ENCODE data around the gene CHMP6. TPM values are rescaled to one million over a fixed set of nuclear protein-coding genes. Genes with fewer than 3 reads are reported as not detected.

The CHMP6 gene
- total and polyA plus RNA-seq, 4 donors = 9.6 to 24.0 (median 16.7) TPM

DNA sequence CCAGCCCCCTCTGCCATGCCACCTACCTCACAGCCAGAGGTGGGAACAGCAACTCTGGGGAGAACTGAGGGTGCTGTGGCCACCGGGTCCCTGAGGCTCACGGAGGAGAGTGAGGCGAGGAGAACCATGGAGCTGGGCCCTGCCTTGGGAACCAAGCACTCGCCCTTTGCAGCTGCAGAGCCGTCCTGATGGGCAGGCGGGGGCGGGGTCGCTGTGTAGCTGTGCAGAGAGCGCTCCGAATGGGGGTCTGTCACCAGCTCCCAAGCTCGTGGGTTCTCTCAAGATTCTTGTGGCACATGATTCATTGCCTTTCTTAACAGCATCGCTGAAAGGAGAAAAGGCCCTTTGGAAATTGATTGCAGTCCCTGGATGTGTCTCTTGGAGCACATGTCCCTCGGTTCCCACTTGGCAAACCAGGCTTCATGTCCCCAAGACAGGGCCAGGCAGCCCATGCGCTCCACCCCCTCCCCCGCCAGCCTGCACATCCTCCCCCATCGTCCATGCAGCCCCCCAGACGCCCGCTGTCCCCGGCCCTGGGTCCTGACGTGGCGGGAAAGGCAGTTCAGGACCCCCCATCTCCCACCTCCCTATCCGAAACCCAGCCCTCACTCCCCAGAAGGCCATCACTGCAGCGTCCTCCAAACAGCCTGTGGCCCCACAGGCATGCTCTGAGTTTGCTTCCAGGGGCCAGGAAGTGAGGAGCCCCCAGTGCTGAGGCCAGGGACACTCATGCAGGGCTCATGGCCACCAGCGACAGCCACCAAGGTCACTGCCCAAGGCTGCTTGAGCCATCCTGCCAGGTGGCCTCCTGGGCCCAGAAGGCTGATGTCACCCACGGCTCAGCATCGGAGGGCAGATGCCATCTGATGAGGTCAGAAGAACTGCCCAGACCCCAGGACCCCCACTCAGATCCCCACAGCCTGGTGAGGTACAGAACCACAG is 20.6 kb upstream of the CHMP6 start:
- H3K9me3 ChIP-seq (ENCODE audit: control insufficient read depth in 4 of 4, low read length in 3 of 4) = no peaks in the 10 kb centered on the region
- peaks cover 0 to 4% (median 1%) of the 10 kb centered on the region in 4 donors for H3K4me1 ChIP-seq (ENCODE audit: control insufficient read depth in 4 of 4, insufficient read depth in 4 of 4, low read length in 3 of 4)
- no peak overlapping the region for H3K27ac ChIP-seq (ENCODE audit: low read depth in 1 of 2, low read length in 2 of 2)
- no peak overlapping the region for H3K9ac ChIP-seq (ENCODE audit: low read depth in 1 of 2, low read length in 2 of 2)
- no peaks in the 10 kb centered on the region for H3K27me3 ChIP-seq (ENCODE audit: control insufficient read depth in 4 of 4, insufficient read depth in 4 of 4, low read length in 3 of 4)
- H3K36me3 ChIP-seq (ENCODE audit: control insufficient read depth in 4 of 4, insufficient read depth in 3 of 4, low read depth in 1 of 4, low read length in 3 of 4) = no peaks in the 10 kb centered on the region
- no peak for DNase-seq (ENCODE audit: low spot score)
- no peak for TF ChIP-seq JUND (IDR thresholded peaks at IDR 0.05)
- TF ChIP-seq, protein P1, sequence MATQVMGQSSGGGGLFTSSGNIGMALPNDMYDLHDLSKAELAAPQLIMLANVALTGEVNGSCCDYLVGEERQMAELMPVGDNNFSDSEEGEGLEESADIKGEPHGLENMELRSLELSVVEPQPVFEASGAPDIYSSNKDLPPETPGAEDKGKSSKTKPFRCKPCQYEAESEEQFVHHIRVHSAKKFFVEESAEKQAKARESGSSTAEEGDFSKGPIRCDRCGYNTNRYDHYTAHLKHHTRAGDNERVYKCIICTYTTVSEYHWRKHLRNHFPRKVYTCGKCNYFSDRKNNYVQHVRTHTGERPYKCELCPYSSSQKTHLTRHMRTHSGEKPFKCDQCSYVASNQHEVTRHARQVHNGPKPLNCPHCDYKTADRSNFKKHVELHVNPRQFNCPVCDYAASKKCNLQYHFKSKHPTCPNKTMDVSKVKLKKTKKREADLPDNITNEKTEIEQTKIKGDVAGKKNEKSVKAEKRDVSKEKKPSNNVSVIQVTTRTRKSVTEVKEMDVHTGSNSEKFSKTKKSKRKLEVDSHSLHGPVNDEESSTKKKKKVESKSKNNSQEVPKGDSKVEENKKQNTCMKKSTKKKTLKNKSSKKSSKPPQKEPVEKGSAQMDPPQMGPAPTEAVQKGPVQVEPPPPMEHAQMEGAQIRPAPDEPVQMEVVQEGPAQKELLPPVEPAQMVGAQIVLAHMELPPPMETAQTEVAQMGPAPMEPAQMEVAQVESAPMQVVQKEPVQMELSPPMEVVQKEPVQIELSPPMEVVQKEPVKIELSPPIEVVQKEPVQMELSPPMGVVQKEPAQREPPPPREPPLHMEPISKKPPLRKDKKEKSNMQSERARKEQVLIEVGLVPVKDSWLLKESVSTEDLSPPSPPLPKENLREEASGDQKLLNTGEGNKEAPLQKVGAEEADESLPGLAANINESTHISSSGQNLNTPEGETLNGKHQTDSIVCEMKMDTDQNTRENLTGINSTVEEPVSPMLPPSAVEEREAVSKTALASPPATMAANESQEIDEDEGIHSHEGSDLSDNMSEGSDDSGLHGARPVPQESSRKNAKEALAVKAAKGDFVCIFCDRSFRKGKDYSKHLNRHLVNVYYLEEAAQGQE (IDR thresholded peaks at IDR 0.05) = no peak
- TF ChIP-seq RAD21 (IDR thresholded peaks at IDR 0.05) = no peak
- TF ChIP-seq EGR1 (IDR thresholded peaks at IDR 0.05; ENCODE audit: low read depth in 2 of 2) = no peak
- TF ChIP-seq, protein P2, sequence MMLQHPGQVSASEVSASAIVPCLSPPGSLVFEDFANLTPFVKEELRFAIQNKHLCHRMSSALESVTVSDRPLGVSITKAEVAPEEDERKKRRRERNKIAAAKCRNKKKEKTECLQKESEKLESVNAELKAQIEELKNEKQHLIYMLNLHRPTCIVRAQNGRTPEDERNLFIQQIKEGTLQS (IDR thresholded peaks at IDR 0.05) = no peak
- no peak for TF ChIP-seq HNF4A (conservative IDR thresholded peaks at IDR 0.05)
- TF ChIP-seq, protein P3, sequence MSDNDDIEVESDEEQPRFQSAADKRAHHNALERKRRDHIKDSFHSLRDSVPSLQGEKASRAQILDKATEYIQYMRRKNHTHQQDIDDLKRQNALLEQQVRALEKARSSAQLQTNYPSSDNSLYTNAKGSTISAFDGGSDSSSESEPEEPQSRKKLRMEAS (IDR thresholded peaks at IDR 0.05) = no peak
- TF ChIP-seq, protein P4, sequence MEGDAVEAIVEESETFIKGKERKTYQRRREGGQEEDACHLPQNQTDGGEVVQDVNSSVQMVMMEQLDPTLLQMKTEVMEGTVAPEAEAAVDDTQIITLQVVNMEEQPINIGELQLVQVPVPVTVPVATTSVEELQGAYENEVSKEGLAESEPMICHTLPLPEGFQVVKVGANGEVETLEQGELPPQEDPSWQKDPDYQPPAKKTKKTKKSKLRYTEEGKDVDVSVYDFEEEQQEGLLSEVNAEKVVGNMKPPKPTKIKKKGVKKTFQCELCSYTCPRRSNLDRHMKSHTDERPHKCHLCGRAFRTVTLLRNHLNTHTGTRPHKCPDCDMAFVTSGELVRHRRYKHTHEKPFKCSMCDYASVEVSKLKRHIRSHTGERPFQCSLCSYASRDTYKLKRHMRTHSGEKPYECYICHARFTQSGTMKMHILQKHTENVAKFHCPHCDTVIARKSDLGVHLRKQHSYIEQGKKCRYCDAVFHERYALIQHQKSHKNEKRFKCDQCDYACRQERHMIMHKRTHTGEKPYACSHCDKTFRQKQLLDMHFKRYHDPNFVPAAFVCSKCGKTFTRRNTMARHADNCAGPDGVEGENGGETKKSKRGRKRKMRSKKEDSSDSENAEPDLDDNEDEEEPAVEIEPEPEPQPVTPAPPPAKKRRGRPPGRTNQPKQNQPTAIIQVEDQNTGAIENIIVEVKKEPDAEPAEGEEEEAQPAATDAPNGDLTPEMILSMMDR (IDR thresholded peaks at IDR 0.05; ENCODE audit: low read depth, low read length, missing input control) = no peak
- H3K4me3 ChIP-seq (ENCODE audit: low read depth in 1 of 3, low read length in 3 of 3) = no peak overlapping the region
- WGBS = 59% methylated on average over 26 of the region's 26 CpGs

DNA sequence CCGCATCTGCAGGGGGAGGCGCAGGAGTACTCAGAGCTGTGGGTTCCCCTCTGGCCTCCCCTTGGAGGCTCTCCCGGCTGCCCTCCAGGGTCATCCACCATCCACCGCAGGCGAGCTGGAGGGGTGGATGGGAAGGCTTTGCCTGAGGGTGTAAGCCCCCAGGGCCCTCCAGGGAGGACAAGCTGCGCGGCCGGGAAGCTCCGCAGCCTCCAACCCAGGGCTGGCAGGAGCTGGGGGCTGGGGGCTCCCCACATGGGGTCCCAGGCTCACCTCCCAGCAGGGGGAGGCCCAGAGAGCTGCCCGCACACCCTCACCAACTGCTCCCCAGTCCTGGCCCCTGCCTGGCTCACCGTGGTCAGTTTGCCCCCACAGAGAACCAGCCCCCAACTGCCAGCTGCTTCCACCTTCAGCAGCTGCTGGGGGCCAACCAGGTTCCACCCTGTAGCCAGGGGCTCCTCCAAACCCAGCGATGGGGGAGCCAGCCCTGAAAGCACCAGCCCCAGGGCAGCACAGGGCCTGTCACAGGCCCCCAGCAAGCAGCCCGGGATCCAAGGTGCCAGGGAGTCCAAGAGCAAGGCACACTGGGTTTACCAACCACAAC is 19.8 kb upstream of the CHMP6 start:
- no peak overlapping the region for H3K9ac ChIP-seq (ENCODE audit: low read depth in 1 of 2, low read length in 2 of 2)
- 82% methylated on average over 13 of the region's 13 CpGs for WGBS
- H3K4me3 ChIP-seq (ENCODE audit: low read depth in 1 of 3, low read length in 3 of 3) = no peak overlapping the region
- H3K36me3 ChIP-seq (ENCODE audit: control insufficient read depth in 4 of 4, insufficient read depth in 3 of 4, low read depth in 1 of 4, low read length in 3 of 4) = no peaks in the 10 kb centered on the region
- no peak for DNase-seq (ENCODE audit: low spot score)
- H3K4me1 ChIP-seq (ENCODE audit: control insufficient read depth in 4 of 4, insufficient read depth in 4 of 4, low read length in 3 of 4) = peaks cover 0 to 4% (median 1%) of the 10 kb centered on the region in 4 donors
- no peak overlapping the region for H3K27ac ChIP-seq (ENCODE audit: low read depth in 1 of 2, low read length in 2 of 2)
- no peaks in the 10 kb centered on the region for H3K9me3 ChIP-seq (ENCODE audit: control insufficient read depth in 4 of 4, low read length in 3 of 4)
- H3K27me3 ChIP-seq (ENCODE audit: control insufficient read depth in 4 of 4, insufficient read depth in 4 of 4, low read length in 3 of 4) = no peaks in the 10 kb centered on the region
- TF ChIP-seq EGR1 (IDR thresholded peaks at IDR 0.05; ENCODE audit: low read depth in 2 of 2) = no peak
- TF ChIP-seq HNF4G (IDR thresholded peaks at IDR 0.05) = no peak
- TF ChIP-seq, protein P1 (IDR thresholded peaks at IDR 0.05) = no peak
- TF ChIP-seq, protein P4 (IDR thresholded peaks at IDR 0.05; ENCODE audit: low read depth, low read length, missing input control) = no peak
- no peak for TF ChIP-seq YY1 (IDR thresholded peaks at IDR 0.05)
- no peak for TF ChIP-seq NR2F2 (IDR thresholded peaks at IDR 0.05)
- no peak for TF ChIP-seq TAF1 (conservative IDR thresholded peaks at IDR 0.05)
- no peak for TF ChIP-seq FOXA2 (IDR thresholded peaks at IDR 0.05)
- no peak for TF ChIP-seq HNF4A (conservative IDR thresholded peaks at IDR 0.05)
- TF ChIP-seq, protein P2 (IDR thresholded peaks at IDR 0.05) = no peak
- TF ChIP-seq, protein P5, sequence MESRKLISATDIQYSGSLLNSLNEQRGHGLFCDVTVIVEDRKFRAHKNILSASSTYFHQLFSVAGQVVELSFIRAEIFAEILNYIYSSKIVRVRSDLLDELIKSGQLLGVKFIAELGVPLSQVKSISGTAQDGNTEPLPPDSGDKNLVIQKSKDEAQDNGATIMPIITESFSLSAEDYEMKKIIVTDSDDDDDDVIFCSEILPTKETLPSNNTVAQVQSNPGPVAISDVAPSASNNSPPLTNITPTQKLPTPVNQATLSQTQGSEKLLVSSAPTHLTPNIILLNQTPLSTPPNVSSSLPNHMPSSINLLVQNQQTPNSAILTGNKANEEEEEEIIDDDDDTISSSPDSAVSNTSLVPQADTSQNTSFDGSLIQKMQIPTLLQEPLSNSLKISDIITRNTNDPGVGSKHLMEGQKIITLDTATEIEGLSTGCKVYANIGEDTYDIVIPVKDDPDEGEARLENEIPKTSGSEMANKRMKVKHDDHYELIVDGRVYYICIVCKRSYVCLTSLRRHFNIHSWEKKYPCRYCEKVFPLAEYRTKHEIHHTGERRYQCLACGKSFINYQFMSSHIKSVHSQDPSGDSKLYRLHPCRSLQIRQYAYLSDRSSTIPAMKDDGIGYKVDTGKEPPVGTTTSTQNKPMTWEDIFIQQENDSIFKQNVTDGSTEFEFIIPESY (IDR thresholded peaks at IDR 0.05) = no peak

All from liver (tissue), 9 donors.